CD4-positive, alpha-beta memory T cell (primary cell): ENCODE measurements around the gene SEMA4B. TPM values are rescaled to one million over a fixed set of nuclear protein-coding genes. Genes with fewer than 3 reads are reported as not detected.

Experiments used
- CTCF ChIA-PET: fragments of 350-600 bp; sonication (Branson Sonifier 250); formaldehyde crosslinking; loops from one replicate; lab custom pipeline; 2021; ENCODE audit warnings: inconsistent platforms; ENCODE audit not compliant: partially characterized antibody; lab: Charles Lee
- POLR2A ChIA-PET: fragments of 350-600 bp; sonication (Branson Sonifier 250); formaldehyde crosslinking; loops from one replicate; lab custom pipeline; 2021; ENCODE audit not compliant: partially characterized antibody; lab: Charles Lee
- DNase-seq, 5 donors: peaks; one replicate each; pipeline versions ENCODE4 v3.0.0 to v3.0.0-alpha.2; 2020 to 2022; ENCODE audit warnings: mixed read lengths in 1 of 5
- H3K27ac ChIP-seq: one replicate; pipeline ENCODE4 v1.7.0; 2013; ENCODE audit warnings: low read depth, low read length
- H3K27me3 ChIP-seq: 2 replicates; pipeline ENCODE4 v1.7.0; 2013; ENCODE audit warnings: mild to moderate bottlenecking, low read length, moderate library complexity; ENCODE audit not compliant: insufficient read depth
- H3K36me3 ChIP-seq: 2 replicates; pipeline ENCODE4 v1.7.0; 2013; ENCODE audit warnings: mild to moderate bottlenecking, low read length, moderate library complexity; ENCODE audit not compliant: insufficient read depth
- H3K4me1 ChIP-seq: 2 replicates; pipeline ENCODE4 v1.7.0; 2013; ENCODE audit warnings: mild to moderate bottlenecking, low read length, moderate library complexity; ENCODE audit not compliant: insufficient read depth
- H3K4me3 ChIP-seq, 2 donors: one replicate each; pipeline ENCODE4 v1.7.0; 2013; ENCODE audit warnings: low read length in 2 of 2, mild to moderate bottlenecking in 1 of 2
- H3K9me3 ChIP-seq, 2 donors: one replicate each; pipeline ENCODE4 v1.7.0; 2013; ENCODE audit warnings: low read length in 2 of 2, control low read depth in 1 of 2; ENCODE audit not compliant: control insufficient read depth in 1 of 2
- H3K27ac Mint-ChIP-seq, 7 donors: one replicate each; pipeline ENCODE4 v1.8.0; 2020 to 2021; ENCODE audit warnings: mixed read lengths in 7 of 7, mild to moderate bottlenecking in 6 of 7, inconsistent platforms in 3 of 7, moderate library complexity in 3 of 7
- H3K27me3 Mint-ChIP-seq, 2 donors: one replicate each; pipeline ENCODE4 v1.8.0; 2020 to 2021; ENCODE audit warnings: mixed read lengths in 2 of 2
- H3K36me3 Mint-ChIP-seq, 2 donors: one replicate each; pipeline ENCODE4 v1.8.0; 2020 to 2021; ENCODE audit warnings: mixed read lengths in 2 of 2, inconsistent platforms in 1 of 2, mild to moderate bottlenecking in 1 of 2
- H3K4me1 Mint-ChIP-seq, 4 donors: one replicate each; pipeline ENCODE4 v1.8.0; 2020 to 2021; ENCODE audit warnings: mixed read lengths in 4 of 4, mild to moderate bottlenecking in 1 of 4
- H3K4me3 Mint-ChIP-seq, 8 donors: one replicate each; pipeline ENCODE4 v1.8.0; 2020 to 2021; ENCODE audit warnings: mixed read lengths in 8 of 8, mild to moderate bottlenecking in 7 of 8, moderate library complexity in 6 of 8, inconsistent platforms in 3 of 8
- H3K9me3 Mint-ChIP-seq, 8 donors: one replicate each; pipeline ENCODE4 v1.8.0; 2020 to 2021; ENCODE audit warnings: mixed read lengths in 8 of 8, mild to moderate bottlenecking in 5 of 8, inconsistent platforms in 3 of 8, moderate library complexity in 1 of 8
- intact Hi-C: fragments of 100-400 bp; cut with micrococcal nuclease; formaldehyde crosslinking; loops from one replicate; pipeline ENCODE4 v1.15.1; 2023
- polyA plus RNA-seq, 2 donors: library from polyadenylated mRNA; unstranded; fragments of 300-500 nt; fragmentation: Illumina TruSeq; gene quantifications; one replicate each; pipeline ENCODE4 v1.2.3, GENCODE V29; 2021
- total RNA-seq, 2 experiments: library from RNA; stranded (reverse); gene quantifications; one replicate each; pipeline ENCODE4 v1.2.3, GENCODE V29; 2021

SEMA4B gene
- total and polyA plus RNA-seq, 4 experiments from 2014 or later = 4.4 to 23.0 (median 14.7) TPM

DNA sequence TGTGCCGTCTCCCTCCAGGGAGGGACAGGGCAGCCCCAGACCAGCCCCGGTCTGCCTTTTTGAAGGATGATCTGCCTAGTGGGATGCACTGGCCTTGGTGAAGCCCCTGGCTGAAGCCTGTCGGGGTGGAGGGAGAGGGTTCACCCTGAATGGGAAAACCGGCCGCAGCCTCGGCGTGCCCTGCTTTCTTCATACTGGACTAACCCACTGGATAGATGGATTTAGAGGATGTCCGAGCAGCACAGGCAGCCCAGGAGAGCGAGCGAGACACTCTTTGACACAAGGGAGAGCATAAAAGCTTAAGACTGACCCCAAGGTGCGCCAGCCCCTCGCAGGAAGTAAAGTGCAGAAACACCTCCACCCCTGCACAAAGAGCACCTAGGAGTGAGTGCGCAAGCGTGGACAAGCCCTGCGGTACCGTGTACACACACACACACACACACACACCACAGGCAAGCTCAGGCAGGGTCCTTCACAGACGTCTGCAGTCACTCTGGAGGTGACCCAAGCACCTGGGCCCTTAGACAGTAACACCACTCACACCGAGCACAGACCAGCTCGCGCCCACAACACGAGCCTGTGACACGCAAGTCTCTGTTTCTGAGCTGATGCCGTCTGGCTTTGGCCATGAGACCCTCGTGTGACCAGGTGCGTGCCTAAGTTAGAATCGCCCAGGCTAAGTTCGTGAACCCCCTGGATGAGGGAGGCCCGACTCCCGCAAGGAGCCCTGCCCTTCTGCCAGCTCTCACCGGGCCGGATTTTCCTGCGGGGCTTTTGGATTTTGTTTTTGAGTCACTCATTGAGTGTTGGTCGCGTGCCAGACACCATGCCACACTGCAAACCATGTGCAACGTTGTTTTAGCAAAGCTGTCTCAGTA, 11.3 kb downstream of the SEMA4B start:
- Histone ChIP-seq H3K27me3 (no peaks in the 10 kb centered on the region), H3K4me1 (peaks cover 22% of the 10 kb centered on the region), H3K9me3 (no peaks in the 10 kb centered on the region), H3K27ac (no peak overlapping the region), H3K4me3 (no peak overlapping the region), H3K36me3 (no peaks in the 10 kb centered on the region)
- Mint-ChIP-seq H3K9me3 (no peaks in the 10 kb centered on the region), H3K27me3 (no peaks in the 10 kb centered on the region), H3K4me3 (no peak overlapping the region), H3K36me3 (peaks cover 0 to 9% of the 10 kb centered on the region in 2 donors), H3K4me1 (peaks cover 21 to 36% (median 33%) of the 10 kb centered on the region in 4 donors), H3K27ac (no peak overlapping the region)
- DNase-seq = no peak
- intact Hi-C loops = no loop called here
- ChIA-PET CTCF (no interaction called here), POLR2A (interaction anchor here (1.3 kb wide), 1 partner anchor 11 kb away, joined by 6 read pairs; the partner anchor contains the start of gene SEMA4B)

DNA sequence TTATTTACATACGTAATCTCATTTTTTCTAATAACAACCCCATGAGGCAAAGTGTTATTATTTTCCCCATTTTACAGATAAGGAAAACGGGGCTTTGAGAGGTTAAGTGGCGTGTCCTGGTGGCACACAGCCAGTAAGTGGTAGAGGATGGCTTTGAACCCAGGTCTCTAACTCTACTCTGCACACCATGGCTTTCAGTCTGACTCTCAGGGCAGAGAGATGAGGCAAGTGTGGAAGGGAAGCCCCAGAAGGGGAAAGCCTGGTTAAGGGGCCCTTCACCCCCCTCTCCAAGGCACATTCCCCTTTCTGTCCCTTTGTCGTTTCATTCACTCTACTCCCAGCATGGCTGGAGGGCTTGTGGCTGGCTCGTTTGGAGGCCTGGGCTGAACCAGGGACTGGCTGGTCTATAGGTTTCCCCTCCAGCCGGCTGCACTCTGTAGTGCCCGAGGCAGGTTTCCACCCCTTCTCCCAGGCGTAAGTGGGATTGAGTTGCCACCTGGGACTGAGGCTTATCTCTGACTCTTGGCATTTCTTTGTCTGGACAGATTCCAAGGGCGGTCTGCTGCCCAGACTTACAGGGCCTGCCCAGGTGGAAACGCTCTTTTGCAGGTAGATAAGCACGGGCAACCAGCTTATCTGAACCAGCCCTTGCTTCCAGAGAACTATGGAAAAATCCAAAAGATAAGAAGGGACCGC, 12.1 kb downstream of the SEMA4B start:
- H3K27me3 Mint-ChIP-seq = no peaks in the 10 kb centered on the region
- H3K4me3 Mint-ChIP-seq = no peak overlapping the region
- no peak for DNase-seq
- Histone ChIP-seq H3K4me1 (peaks cover 22% of the 10 kb centered on the region), H3K36me3 (no peaks in the 10 kb centered on the region), H3K27ac (no peak overlapping the region), H3K9me3 (no peaks in the 10 kb centered on the region), H3K27me3 (no peaks in the 10 kb centered on the region), H3K4me3 (no peak overlapping the region)
- ChIA-PET POLR2A (interaction anchor here (1.3 kb wide), 1 partner anchor 12 kb away, joined by 6 read pairs; the partner anchor contains the start of gene SEMA4B), CTCF (no interaction called here)
- peaks cover 21 to 36% (median 33%) of the 10 kb centered on the region in 4 donors for H3K4me1 Mint-ChIP-seq
- intact Hi-C loops = no loop called here
- peaks cover 0 to 9% of the 10 kb centered on the region in 2 donors for H3K36me3 Mint-ChIP-seq
- H3K9me3 Mint-ChIP-seq = no peaks in the 10 kb centered on the region
- H3K27ac Mint-ChIP-seq = peak overlapping the region in 1 of 7 donors; percentile 31

DNA sequence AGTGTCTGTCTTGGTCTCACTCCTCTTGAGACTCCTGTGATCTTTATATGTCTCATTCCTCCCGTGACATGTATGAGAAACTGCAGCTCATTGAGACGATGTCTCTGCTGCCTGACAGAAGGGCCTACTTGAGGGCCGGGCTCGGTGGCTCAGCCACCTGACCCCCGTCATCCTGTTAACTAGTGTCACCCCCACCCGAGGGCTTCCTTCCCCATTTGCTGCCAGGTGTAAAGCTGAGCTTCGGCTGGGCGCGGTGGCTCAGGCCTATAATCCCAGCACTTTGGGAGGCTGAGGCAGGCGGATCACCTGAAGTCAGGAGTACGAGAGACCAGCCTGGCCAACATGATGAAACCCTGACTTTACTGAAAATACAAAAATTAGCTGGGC, 12.7 kb downstream of the SEMA4B start:
- H3K4me3 Mint-ChIP-seq = no peak overlapping the region
- Histone ChIP-seq H3K9me3 (no peaks in the 10 kb centered on the region), H3K27ac (no peak overlapping the region), H3K36me3 (no peaks in the 10 kb centered on the region), H3K4me1 (peaks cover 22% of the 10 kb centered on the region), H3K4me3 (no peak overlapping the region), H3K27me3 (no peaks in the 10 kb centered on the region)
- no peak for DNase-seq
- H3K9me3 Mint-ChIP-seq = no peaks in the 10 kb centered on the region
- peaks cover 0 to 11% of the 10 kb centered on the region in 2 donors for H3K36me3 Mint-ChIP-seq
- intact Hi-C loops = no loop called here
- CTCF ChIA-PET = interaction anchor here (0.7 to 1.4 kb wide), 3 partner anchors 17 to 281 kb away, joined by 3 to 5 read pairs (median 4); no protein-coding TSS in a partner anchor
- H3K4me1 Mint-ChIP-seq = peaks cover 23 to 39% (median 35%) of the 10 kb centered on the region in 4 donors
- POLR2A ChIA-PET = interaction anchor here (0.9 to 2.2 kb wide), 2 partner anchors 13 to 19 kb away, joined by 4 to 11 read pairs; partner anchors contain the start of gene SEMA4B
- peak overlapping the region in 1 of 7 donors; percentile 31 for H3K27ac Mint-ChIP-seq
- H3K27me3 Mint-ChIP-seq = no peaks in the 10 kb centered on the region

DNA sequence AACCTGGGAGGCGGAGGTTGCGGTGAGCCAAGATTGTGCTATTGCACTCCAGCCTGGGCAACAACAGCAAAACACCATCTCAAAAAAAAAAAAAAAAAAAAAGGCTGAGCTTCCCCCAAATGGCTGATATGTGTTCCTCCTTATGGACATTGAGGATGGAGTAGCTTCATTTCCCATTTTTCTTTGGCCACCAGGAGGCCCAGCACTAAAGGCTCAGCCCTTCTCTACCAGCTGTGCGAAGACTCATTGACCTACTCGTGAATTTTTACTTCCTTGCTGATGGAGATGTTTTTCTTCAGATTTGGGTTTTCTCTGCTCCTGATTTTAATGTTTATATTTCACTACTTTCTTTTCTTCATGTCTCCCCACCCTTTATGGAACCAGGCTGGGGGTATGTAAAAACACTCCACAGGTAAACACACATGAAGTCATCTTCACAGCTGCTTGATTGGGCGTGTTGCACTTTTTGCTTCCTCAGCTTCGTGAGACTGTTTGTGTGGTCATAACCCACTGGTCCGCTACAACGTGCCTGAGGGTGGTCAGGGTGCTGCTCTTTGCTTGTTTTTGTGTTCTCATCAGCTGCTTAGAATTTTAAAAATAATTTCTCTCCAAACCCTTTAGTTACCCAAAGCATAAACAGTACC, 13.5 kb downstream of the SEMA4B start:
- H3K36me3 Mint-ChIP-seq = peaks cover 0 to 10% of the 10 kb centered on the region in 2 donors
- no peak overlapping the region for H3K4me3 ChIP-seq
- peak overlapping the region in 1 of 7 donors; percentile 60 for H3K27ac Mint-ChIP-seq
- no peak for DNase-seq
- H3K27ac ChIP-seq = no peak overlapping the region
- H3K9me3 Mint-ChIP-seq = no peaks in the 10 kb centered on the region
- H3K9me3 ChIP-seq = no peaks in the 10 kb centered on the region
- H3K36me3 ChIP-seq = no peaks in the 10 kb centered on the region
- intact Hi-C loops = no loop called here
- H3K4me3 Mint-ChIP-seq = no peak overlapping the region
- no peaks in the 10 kb centered on the region for H3K27me3 ChIP-seq
- peaks cover 24 to 37% (median 32%) of the 10 kb centered on the region in 4 donors for H3K4me1 Mint-ChIP-seq
- no peaks in the 10 kb centered on the region for H3K27me3 Mint-ChIP-seq
- H3K4me1 ChIP-seq = peaks cover 18% of the 10 kb centered on the region
- POLR2A ChIA-PET = interaction anchor here (0.9 to 2.2 kb wide), 4 partner anchors 14 to 18 kb away, joined by 3 to 11 read pairs (median 6); partner anchors contain the start of gene SEMA4B
- CTCF ChIA-PET = interaction anchor here (0.7 to 1.4 kb wide), 6 partner anchors 12 to 281 kb away, joined by 3 to 5 read pairs (median 4); partner anchors contain the start of gene CIB1

DNA sequence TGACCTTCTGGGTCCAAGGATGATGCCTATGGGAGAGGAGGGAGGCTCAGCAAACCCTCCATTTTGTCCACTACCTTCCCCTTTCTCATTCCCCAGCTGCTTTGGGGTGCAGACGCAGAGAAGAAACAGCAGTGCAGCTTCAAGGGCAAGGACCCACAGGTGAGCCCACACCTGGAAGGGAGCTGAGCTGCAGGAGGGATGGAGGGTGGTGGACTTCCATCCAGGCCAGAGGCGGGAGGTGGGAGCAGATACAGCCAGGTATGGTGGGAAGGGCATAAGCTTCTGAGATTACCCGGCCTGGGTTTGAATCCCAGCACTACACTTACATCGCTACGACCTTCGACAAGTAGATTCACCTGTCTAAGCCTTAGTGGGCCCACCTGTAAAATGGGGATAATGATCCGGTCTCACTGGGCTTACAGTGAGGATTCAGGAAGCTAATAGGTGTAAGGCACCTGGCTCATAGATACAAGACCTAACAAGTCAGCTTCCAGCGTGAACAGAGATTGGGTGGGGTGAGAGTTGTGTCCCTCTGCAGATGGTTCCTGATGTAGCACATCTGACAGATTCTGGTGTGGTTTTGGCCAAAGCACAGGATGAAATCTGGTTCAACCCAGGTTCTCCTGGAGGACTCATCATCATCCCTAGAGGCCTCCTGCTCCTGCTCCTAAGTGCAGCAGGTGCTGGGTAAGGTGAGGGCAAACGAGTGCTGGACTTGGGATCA, 16.7 kb downstream of the SEMA4B start:
- Mint-ChIP-seq H3K4me1 (peaks cover 9 to 23% (median 11%) of the 10 kb centered on the region in 4 donors), H3K9me3 (no peaks in the 10 kb centered on the region), H3K27me3 (no peaks in the 10 kb centered on the region), H3K27ac (peak overlapping the region in 2 of 7 donors; percentile 30 to 73), H3K36me3 (peaks cover 0 to 9% of the 10 kb centered on the region in 2 donors), H3K4me3 (no peak overlapping the region)
- intact Hi-C loops = no loop called here
- no peaks in the 10 kb centered on the region for H3K4me1 ChIP-seq
- no peaks in the 10 kb centered on the region for H3K27me3 ChIP-seq
- CTCF ChIA-PET = interaction anchor here (0.6 to 3.3 kb wide), 7 partner anchors 11 to 472 kb away, joined by 3 to 14 read pairs (median 4); partner anchors contain the start of genes CIB1, GDPGP1 and SEMA4B
- H3K9me3 ChIP-seq = no peaks in the 10 kb centered on the region
- H3K27ac ChIP-seq = no peak overlapping the region
- POLR2A ChIA-PET = interaction anchor here (0.8 kb wide), 1 partner anchor 16 kb away, joined by 3 read pairs; the partner anchor contains the start of gene CIB1
- H3K36me3 ChIP-seq = no peaks in the 10 kb centered on the region
- DNase-seq = no peak
- no peak overlapping the region for H3K4me3 ChIP-seq

DNA sequence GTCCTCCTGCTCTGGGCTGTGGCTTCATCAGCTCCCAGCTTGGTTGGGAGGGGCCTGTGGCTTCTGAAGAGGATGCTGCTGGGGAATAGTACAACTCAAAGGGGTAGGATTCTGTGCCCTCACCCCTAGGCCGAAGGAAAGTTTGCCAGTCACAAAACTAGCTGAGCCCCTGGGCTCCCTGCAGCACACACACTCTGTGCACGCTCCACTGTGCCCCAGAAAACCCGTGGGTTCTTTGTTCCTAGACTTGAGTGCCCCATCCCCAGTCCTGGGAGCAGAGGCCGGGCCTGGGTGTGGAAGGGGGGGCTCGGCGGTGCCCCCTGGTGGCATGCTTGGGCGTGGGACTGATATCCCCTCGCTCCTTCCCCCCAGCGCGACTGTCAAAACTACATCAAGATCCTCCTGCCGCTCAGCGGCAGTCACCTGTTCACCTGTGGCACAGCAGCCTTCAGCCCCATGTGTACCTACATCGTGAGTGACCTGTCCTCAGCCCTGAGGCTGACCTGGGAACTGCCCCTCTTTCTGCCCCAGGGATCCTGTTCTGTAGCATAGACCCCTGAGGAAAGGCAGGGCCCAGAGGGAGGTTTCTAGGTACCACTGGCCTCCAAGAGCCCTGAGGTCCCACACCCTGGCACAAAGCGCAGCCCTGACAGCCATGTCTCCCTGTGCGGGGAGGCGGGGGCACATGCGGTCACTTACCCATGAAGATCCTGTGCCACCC, 18.5 kb downstream of the SEMA4B start:
- Mint-ChIP-seq H3K36me3 (peaks cover 4 to 17% of the 10 kb centered on the region in 2 donors), H3K27me3 (no peaks in the 10 kb centered on the region), H3K4me3 (no peak overlapping the region), H3K9me3 (no peaks in the 10 kb centered on the region), H3K4me1 (peaks cover 9 to 13% (median 11%) of the 10 kb centered on the region in 4 donors), H3K27ac (no peak overlapping the region)
- Histone ChIP-seq H3K4me1 (no peaks in the 10 kb centered on the region), H3K36me3 (peaks cover 8% of the 10 kb centered on the region), H3K27me3 (no peaks in the 10 kb centered on the region), H3K9me3 (no peaks in the 10 kb centered on the region), H3K4me3 (no peak overlapping the region), H3K27ac (no peak overlapping the region)
- DNase-seq = peak in 4 of 5 donors; percentile 33 to 50 (median 43)
- intact Hi-C loops = no loop called here
- ChIA-PET POLR2A (interaction anchor here (1.1 to 1.5 kb wide), 2 partner anchors 12 to 14 kb away, joined by 3 to 6 read pairs; partner anchors contain the start of genes CIB1 and GDPGP1), CTCF (interaction anchor here (0.7 to 3.8 kb wide), 10 partner anchors 11 to 148 kb away, joined by 3 to 15 read pairs (median 4); partner anchors contain the start of genes CIB1, GDPGP1 and SEMA4B)
